WI38 (cell line): Measurements from ENCODE around the gene UNC50.
"Not testable (repeated sequence)": the region's sequence is repeated elsewhere in the genome, so short reads cannot be mapped to it uniquely, and the experiment has no call there.

Experiments used
- H3K4me3 ChIP-seq: 2 replicates; pipeline ENCODE4 v1.5.1; 2011; ENCODE audit warnings: low read depth, mild to moderate bottlenecking, control low read depth, low read length
- CTCF ChIP-seq: IDR thresholded peaks from 2 replicates; pipeline ENCODE4 v1.5.1; 2012; ENCODE audit warnings: low read depth, mild to moderate bottlenecking, control low read depth, low read length

The UNC50 gene

GRCh38 chr2:98585386-98585785 is 23.0 kb upstream of the UNC50 start:
- TF ChIP-seq CTCF, result no peak
- H3K4me3 ChIP-seq, result no peak overlapping the region

- no peak overlapping the region for H3K4me3 ChIP-seq
- no peak for TF ChIP-seq CTCF
These were observed 21.7 kb upstream of the UNC50 start for GRCh38 chr2:98586551-98587140.

GRCh38 chr2:98588880-98589431 is 19.4 kb upstream of the UNC50 start:
- no peak for TF ChIP-seq CTCF
- no peak overlapping the region for H3K4me3 ChIP-seq

GRCh38 chr2:98589489-98589888 is 18.9 kb upstream of the UNC50 start:
- TF ChIP-seq CTCF, result no peak
- H3K4me3 ChIP-seq, result no peak overlapping the region

GRCh38 chr2:98592565-98592964 is 15.8 kb upstream of the UNC50 start:
- no peak for TF ChIP-seq CTCF

GRCh38 chr2:98594665-98595064 is 13.7 kb upstream of the UNC50 start:
- H3K4me3 ChIP-seq, result not testable (repeated sequence)

More at GRCh38 chr2:98592565-98592964, 15.8 kb upstream of the UNC50 start:
- no peak overlapping the region for H3K4me3 ChIP-seq

- TF ChIP-seq CTCF, result no peak
- H3K4me3 ChIP-seq, result no peak overlapping the region
These were observed 9.5 kb upstream of the UNC50 start for GRCh38 chr2:98598781-98599428.
